Naive thymus-derived CD8-positive, alpha-beta T cell (primary cell): Measurements from ENCODE around the gene C2CD4B. TPM values are rescaled to one million over a fixed set of nuclear protein-coding genes. Genes with fewer than 3 reads are reported as not detected.
A peak's percentile ranks its signal among the peaks of the same experiment; 100 is the strongest.

Experiments
- ATAC-seq, 2 donors: fragments of 150-1000 bp; cut with Tn5 transposase in 1 of 2; sonication (Bioruptor Pico), chemical (Tn5 transposase) in 1 of 2; 1 replicate in 1 of 2; 2 replicates in 1 of 2; pipeline ENCODE4 v1.10.0; 2021; ENCODE audit warnings: mild to moderate bottlenecking in 2 of 2, moderate library complexity in 2 of 2
- POLR2A ChIA-PET: fragments of 350-600 bp; sonication (Branson Sonifier 250); formaldehyde crosslinking; loops from one replicate; lab custom pipeline; 2021; ENCODE audit warnings: antibody characterized with exemption; lab: Charles Lee
- DNase-seq, 10 donors: peaks; one replicate each; pipeline versions ENCODE4 v3.0.0 to v3.0.0-alpha.2; 2020 to 2022
- H3K27ac Mint-ChIP-seq, 10 donors: one replicate each; pipeline ENCODE4 v1.8.0; 2020 to 2022; ENCODE audit warnings: mild to moderate bottlenecking in 10 of 10, mixed read lengths in 10 of 10, moderate library complexity in 4 of 10, inconsistent platforms in 1 of 10
- H3K27me3 Mint-ChIP-seq, 5 donors: one replicate each; pipeline ENCODE4 v1.8.0; 2021 to 2022; ENCODE audit warnings: mixed read lengths in 5 of 5
- H3K36me3 Mint-ChIP-seq, 3 donors: one replicate each; pipeline ENCODE4 v1.8.0; 2020 to 2022; ENCODE audit warnings: mixed read lengths in 3 of 3, mild to moderate bottlenecking in 2 of 3, inconsistent platforms in 1 of 3
- H3K4me1 Mint-ChIP-seq, 4 donors: one replicate each; pipeline ENCODE4 v1.8.0; 2021 to 2022; ENCODE audit warnings: mixed read lengths in 4 of 4
- H3K4me3 Mint-ChIP-seq, 10 donors: one replicate each; pipeline ENCODE4 v1.8.0; 2020 to 2022; ENCODE audit warnings: mild to moderate bottlenecking in 10 of 10, mixed read lengths in 10 of 10, moderate library complexity in 6 of 10, inconsistent platforms in 1 of 10
- H3K9me3 Mint-ChIP-seq, 9 donors: one replicate each; pipeline ENCODE4 v1.8.0; 2020 to 2022; ENCODE audit warnings: mixed read lengths in 9 of 9, mild to moderate bottlenecking in 3 of 9, inconsistent platforms in 1 of 9, moderate library complexity in 1 of 9
- polyA plus RNA-seq, 3 donors: library from polyadenylated mRNA; unstranded; fragments of 300-500 nt; fragmentation: Illumina TruSeq; gene quantifications; one replicate each; pipeline ENCODE4 v1.2.3, GENCODE V29; 2021
- total RNA-seq, 8 experiments: library from RNA in 2 of 8; stranded (reverse) in 2 of 8; gene quantifications; one replicate each; pipeline ENCODE4 v1.2.3 and lab custom pipeline; 2021 to 2026

The C2CD4B gene, protein sequence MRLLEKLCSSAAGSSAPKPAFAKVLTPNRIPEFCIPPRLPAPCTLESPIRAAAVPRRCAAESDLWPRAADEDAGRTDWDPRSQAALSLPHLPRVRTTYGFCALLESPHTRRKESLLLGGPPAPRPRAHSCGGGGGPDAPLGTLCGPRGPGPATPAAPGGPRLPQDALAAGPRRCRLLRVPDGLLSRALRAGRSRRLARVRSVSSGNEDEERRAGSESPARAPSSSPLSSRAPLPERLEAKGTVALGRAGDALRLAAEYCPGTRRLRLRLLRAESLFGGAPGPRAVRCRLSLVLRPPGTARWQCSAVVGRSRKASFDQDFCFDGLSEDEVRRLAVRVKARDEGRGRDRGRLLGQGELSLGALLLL
- total RNA-seq (not detected), polyA plus RNA-seq (not detected), total RNA-seq (lab: John Stamatoyannopoulos, UW) (0 to 0.09 (median 0) reads per million in 6 experiments)

DNA sequence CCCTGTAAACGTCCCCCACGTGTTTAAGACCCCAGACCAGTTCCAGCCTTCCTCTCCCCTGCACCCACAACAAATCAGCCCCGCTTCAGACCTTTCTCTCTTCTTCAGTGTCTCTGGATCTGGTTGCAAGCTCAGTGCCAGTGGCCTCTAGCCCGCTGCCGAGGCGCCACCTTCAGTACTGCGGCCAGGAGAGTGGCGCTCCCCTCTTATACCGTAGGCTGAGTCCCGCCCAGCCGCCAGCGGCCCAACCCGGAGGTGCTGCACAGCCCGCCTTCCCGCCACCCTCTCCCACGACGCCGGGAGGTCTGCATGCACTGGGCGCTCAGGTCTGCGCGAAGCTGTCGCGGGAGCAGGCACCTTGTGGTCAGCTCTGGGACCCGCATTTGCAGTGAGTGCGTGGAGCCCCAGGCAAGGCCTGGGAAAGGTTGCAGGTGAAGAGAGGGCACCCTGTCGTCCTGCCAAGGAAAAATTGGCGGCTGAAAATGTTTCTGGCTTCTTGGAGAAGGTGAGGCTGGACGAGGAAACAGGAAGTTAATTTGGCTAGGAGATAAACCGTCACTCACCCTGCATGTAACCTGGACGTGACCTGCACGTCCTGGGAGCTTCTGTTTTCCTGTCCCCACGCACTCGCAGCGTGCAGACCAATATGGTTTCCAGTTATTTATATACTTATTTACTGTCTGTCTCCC, at the start of gene C2CD4B:
Gene C2CD4B (minus strand): TSS at position 182 of the 689 bp plus-strand sequence. CDS start 301 bp downstream, outside the sequence.
- Mint-ChIP-seq H3K4me1 (peaks cover 2 to 17% (median 17%) of the 10 kb centered on the region in 4 donors), H3K9me3 (no peaks in the 10 kb centered on the region), H3K4me3 (peak within 1 kb of the TSS; percentile 36 to 74 (median 60)), H3K36me3 (no peaks in the 10 kb centered on the region), H3K27me3 (peaks cover 37 to 77% (median 60%) of the 10 kb centered on the region in 5 donors), H3K27ac (peak within 1 kb of the TSS in 1 of 10 donors; percentile 24)
- no peak for DNase-seq
- POLR2A ChIA-PET = no interaction called here
- ATAC-seq = no peak

DNA sequence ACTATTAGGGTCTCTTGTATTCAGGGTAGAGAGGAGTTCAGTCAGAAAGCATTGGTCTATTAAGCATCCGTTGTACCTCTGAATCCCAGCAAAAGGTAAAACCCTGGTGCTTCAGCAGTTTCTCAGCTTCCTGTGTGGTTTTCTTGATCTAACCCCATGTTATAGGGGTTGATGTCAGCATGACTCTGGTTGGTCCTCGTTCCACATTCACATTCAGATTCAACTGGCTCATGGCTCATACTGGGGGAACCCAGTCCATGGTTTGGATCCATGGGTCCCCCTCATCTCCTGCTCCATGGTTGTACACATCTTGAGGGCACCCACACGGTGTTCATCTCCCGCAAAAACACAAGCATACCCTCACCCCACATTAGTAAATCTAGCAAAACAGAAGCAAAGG, 47.7 kb upstream of the C2CD4B start:
- H3K36me3 Mint-ChIP-seq = peaks cover 0 to 17% (median 13%) of the 10 kb centered on the region in 3 donors
- H3K27me3 Mint-ChIP-seq = peaks cover 7 to 32% (median 10%) of the 10 kb centered on the region in 5 donors
- H3K4me1 Mint-ChIP-seq = peaks cover 6 to 9% (median 7%) of the 10 kb centered on the region in 4 donors
- no peak overlapping the region for H3K4me3 Mint-ChIP-seq
- POLR2A ChIA-PET = no interaction called here
- H3K9me3 Mint-ChIP-seq = peaks cover 0 to 35% (median 16%) of the 10 kb centered on the region in 9 donors
- H3K27ac Mint-ChIP-seq = no peak overlapping the region
- peak; percentile 33 to 77 for ATAC-seq
- peak in 4 of 10 donors; percentile 4 to 56 (median 20) for DNase-seq

DNA sequence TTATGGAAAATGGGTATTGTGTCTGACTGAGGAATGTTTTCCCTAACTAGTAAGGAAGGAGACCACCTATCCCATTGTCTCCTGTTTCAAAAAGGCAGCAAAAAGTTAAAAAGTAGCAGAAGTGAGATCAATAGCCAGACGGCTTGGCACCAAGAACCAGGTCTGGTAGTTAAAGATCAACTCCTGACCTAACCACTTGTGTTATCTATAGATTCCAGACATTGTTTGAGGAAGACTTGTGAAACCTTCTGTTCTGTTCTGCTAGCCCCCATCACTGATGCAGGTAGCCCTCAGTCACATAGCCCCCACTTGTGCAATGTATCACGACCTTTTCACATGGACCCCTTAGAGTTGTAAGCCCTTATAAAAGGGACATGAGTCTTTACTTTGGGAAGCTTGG, 46.3 kb upstream of the C2CD4B start:
- Mint-ChIP-seq H3K27ac (no peak overlapping the region), H3K4me1 (peaks cover 6 to 9% (median 7%) of the 10 kb centered on the region in 4 donors), H3K4me3 (no peak overlapping the region), H3K9me3 (peaks cover 0 to 21% (median 8%) of the 10 kb centered on the region in 9 donors), H3K27me3 (peaks cover 6 to 34% (median 13%) of the 10 kb centered on the region in 5 donors), H3K36me3 (peaks cover 0 to 6% (median 5%) of the 10 kb centered on the region in 3 donors)
- DNase-seq (no peak), ATAC-seq (no peak)
- POLR2A ChIA-PET = no interaction called here

DNA sequence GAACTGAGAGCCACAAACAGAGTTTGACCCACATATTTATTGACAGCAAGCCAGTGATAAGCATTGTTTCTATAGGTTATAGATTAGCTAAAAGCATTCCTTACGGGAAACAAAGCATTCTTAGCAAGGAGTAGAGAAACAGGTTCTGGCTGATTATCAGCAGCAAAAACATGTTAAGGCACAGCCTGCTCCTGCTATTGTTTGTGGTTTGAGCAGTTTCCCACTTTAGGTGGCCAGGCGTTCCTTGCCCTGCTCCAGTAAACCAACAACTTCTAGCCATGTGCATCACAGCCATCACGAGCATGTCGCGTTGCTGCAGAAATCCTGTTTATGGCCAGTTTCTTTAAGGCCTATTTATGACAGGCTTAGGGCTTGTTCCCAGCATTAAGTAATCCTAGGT, 44.7 kb upstream of the C2CD4B start:
- peaks cover 5 to 41% (median 15%) of the 10 kb centered on the region in 5 donors for H3K27me3 Mint-ChIP-seq
- ATAC-seq = no peak
- DNase-seq = no peak
- H3K4me1 Mint-ChIP-seq = peaks cover 6 to 9% (median 7%) of the 10 kb centered on the region in 4 donors
- no peak overlapping the region for H3K27ac Mint-ChIP-seq
- peaks cover 0 to 13% (median 0%) of the 10 kb centered on the region in 9 donors for H3K9me3 Mint-ChIP-seq
- peaks cover 0 to 6% (median 0%) of the 10 kb centered on the region in 3 donors for H3K36me3 Mint-ChIP-seq
- POLR2A ChIA-PET = no interaction called here
- H3K4me3 Mint-ChIP-seq = no peak overlapping the region

DNA sequence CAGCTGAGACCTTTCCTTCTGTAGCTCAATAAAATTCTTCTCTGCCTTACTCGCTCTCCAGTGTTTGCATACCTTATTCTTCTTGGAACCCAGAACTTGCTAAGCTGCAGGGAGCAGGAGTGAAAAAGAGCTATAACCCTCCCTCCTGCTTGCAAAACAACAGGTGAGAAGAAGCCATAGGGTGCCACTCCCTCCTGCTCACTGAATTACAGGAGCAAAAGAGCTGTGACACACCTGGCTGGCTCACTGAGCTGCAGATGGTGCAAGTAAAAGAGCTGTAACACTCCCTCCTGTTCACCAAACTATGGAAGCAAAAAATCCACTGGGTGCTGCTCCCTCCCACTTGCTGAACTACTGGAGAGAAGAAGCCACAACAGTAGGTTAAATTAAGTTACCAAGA, 44.2 kb upstream of the C2CD4B start:
- DNase-seq = no peak
- ATAC-seq = no peak
- Mint-ChIP-seq H3K4me3 (no peak overlapping the region), H3K27ac (peak overlapping the region in 1 of 10 donors; percentile 17), H3K9me3 (peaks cover 0 to 13% (median 0%) of the 10 kb centered on the region in 9 donors), H3K27me3 (peaks cover 5 to 41% (median 16%) of the 10 kb centered on the region in 5 donors), H3K4me1 (peaks cover 6 to 9% (median 7%) of the 10 kb centered on the region in 4 donors), H3K36me3 (peaks cover 0 to 6% (median 0%) of the 10 kb centered on the region in 3 donors)
- POLR2A ChIA-PET = no interaction called here

DNA sequence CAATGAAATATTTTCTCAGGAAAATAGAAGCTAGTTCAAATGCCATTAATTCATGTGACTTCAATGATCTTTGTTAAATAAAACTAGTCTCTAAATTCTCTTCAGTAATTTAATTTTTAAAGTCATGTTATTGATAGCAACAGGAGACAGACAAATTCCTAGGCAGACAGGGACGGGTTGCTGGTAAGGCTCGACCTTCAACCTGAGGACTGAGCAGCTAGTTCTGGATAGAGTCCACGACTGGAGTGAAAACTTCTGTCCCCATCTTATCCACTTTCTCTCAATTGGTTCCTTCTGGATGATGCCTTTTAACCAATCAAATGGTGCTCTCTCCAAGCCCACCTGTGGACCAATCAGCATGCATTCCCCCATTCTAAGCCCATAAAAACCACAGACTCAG, 43.8 kb upstream of the C2CD4B start:
- H3K27me3 Mint-ChIP-seq = peaks cover 6 to 41% (median 16%) of the 10 kb centered on the region in 5 donors
- POLR2A ChIA-PET = no interaction called here
- H3K27ac Mint-ChIP-seq = peak overlapping the region in 1 of 10 donors; percentile 52
- H3K4me1 Mint-ChIP-seq = peaks cover 6 to 9% (median 7%) of the 10 kb centered on the region in 4 donors
- H3K4me3 Mint-ChIP-seq = no peak overlapping the region
- H3K9me3 Mint-ChIP-seq = peaks cover 0 to 13% (median 0%) of the 10 kb centered on the region in 9 donors
- ATAC-seq (no peak), DNase-seq (no peak)
- peaks cover 0 to 6% (median 0%) of the 10 kb centered on the region in 3 donors for H3K36me3 Mint-ChIP-seq

DNA sequence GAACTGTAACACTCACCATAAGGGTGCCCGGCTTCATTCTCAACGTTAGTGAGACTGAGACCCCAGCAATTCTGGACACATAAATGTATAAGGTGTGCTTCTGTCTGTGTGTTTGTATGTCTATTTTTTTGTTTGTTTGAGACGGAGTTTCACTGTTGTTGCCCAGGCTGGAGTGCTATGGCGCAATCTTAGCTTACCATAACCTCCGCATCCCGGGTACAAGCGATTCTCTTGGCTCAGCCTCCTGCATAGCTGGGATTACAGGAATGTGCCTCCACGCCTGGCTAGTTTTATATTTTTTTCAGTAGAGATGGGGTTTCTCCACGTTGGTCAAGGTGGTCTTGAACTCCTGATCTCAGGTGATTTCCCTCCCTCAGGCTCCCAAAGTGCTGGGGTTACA, 43.3 kb upstream of the C2CD4B start:
- POLR2A ChIA-PET = no interaction called here
- Mint-ChIP-seq H3K36me3 (peaks cover 0 to 6% (median 0%) of the 10 kb centered on the region in 3 donors), H3K9me3 (peaks cover 0 to 13% (median 0%) of the 10 kb centered on the region in 9 donors), H3K27ac (no peak overlapping the region), H3K27me3 (peaks cover 7 to 41% (median 16%) of the 10 kb centered on the region in 5 donors), H3K4me3 (no peak overlapping the region), H3K4me1 (peaks cover 6 to 9% (median 7%) of the 10 kb centered on the region in 4 donors)
- DNase-seq (no peak), ATAC-seq (no peak)

DNA sequence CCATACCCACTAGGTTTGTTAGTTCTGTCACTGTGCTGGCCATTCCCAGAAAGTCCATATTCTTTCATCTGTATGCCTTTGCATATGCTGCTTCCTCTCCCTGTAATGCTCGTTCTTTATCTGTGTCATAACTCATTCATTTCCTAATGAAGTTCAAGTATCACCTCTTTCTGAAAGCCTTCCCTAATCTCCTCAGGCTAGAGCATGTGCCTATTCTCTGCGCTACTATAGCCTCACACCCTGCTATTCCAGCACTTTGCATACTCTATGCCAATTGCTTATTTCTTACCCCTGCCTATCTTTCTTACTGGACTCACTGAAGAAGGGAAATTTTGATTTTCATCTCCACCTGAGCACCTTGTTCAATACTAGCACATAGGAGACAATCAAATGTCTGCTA, 25.6 kb upstream of the C2CD4B start:
- Mint-ChIP-seq H3K4me3 (no peak overlapping the region), H3K9me3 (no peaks in the 10 kb centered on the region), H3K27me3 (peaks cover 12 to 44% (median 22%) of the 10 kb centered on the region in 5 donors), H3K27ac (no peak overlapping the region), H3K4me1 (no peaks in the 10 kb centered on the region), H3K36me3 (no peaks in the 10 kb centered on the region)
- POLR2A ChIA-PET = no interaction called here
- ATAC-seq = no peak
- DNase-seq = no peak

DNA sequence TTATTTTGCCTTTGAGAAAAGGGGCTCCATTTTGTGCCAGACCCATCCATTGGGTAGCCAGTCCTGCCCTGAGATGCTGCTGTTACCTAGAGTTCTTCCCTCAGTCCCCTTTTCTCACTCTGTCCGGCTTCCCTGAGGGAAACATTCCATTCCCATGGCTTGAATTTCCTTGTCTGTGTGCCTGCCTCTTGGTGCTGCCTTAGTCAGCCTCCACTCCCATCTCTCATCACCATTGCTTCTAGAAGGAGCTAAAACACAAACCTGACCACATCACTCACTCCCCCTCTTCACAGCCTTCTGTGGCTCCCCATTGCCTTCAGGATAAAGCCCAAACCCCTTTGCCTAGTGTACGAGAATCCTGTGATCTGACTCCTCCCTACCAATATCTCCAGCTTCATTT, 25.2 kb upstream of the C2CD4B start:
- POLR2A ChIA-PET = no interaction called here
- H3K27me3 Mint-ChIP-seq = peaks cover 12 to 42% (median 22%) of the 10 kb centered on the region in 5 donors
- H3K4me3 Mint-ChIP-seq = no peak overlapping the region
- no peaks in the 10 kb centered on the region for H3K4me1 Mint-ChIP-seq
- peak overlapping the region in 1 of 10 donors; percentile 69 for H3K27ac Mint-ChIP-seq
- ATAC-seq (no peak), DNase-seq (no peak)
- no peaks in the 10 kb centered on the region for H3K36me3 Mint-ChIP-seq
- no peaks in the 10 kb centered on the region for H3K9me3 Mint-ChIP-seq

DNA sequence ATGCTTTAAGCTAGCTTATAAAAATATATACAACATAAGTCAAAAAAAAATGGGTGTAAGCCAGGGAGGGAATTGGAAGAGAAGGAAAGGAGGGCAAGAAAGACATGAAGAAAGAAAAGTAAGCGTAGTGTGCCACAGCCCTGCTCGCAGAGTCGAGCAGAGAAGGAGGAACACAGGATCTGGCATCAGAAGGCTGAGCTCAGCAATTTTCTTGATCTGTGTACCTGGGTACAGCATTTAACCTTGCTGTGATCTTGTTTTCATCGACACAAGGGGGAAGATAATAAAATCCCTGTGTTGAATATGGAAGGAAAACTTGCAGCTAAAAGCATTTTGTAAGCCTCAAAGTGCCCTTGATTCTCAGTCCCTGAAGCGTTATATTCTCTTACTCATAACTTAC, 23.7 kb upstream of the C2CD4B start:
- POLR2A ChIA-PET = no interaction called here
- Mint-ChIP-seq H3K27me3 (peaks cover 9 to 35% (median 20%) of the 10 kb centered on the region in 5 donors), H3K4me3 (no peak overlapping the region), H3K4me1 (no peaks in the 10 kb centered on the region), H3K27ac (no peak overlapping the region), H3K36me3 (no peaks in the 10 kb centered on the region), H3K9me3 (no peaks in the 10 kb centered on the region)
- ATAC-seq (no peak), DNase-seq (no peak)

DNA sequence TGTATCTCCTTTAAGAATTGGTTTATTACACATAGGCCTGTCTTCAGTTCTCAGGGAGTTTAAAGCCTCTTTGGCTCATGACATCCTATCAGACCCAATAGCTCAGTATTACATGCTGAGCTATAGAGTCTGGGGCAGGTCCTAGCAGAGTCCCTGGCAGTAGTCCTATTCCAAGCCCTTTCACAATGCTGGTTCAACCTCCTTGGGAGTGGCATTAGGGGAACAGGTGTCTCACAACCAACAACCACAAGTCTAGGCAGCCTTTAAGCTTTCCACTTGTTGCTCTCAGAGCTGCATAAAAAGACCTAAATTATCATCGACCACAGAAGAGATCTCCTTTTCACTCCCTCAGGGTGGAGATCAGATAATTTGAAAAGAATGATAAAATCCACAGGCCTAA, 22.8 kb upstream of the C2CD4B start:
- no peaks in the 10 kb centered on the region for H3K9me3 Mint-ChIP-seq
- no peak for DNase-seq
- no peak overlapping the region for H3K4me3 Mint-ChIP-seq
- POLR2A ChIA-PET = no interaction called here
- H3K4me1 Mint-ChIP-seq = no peaks in the 10 kb centered on the region
- H3K27me3 Mint-ChIP-seq = peaks cover 9 to 27% (median 20%) of the 10 kb centered on the region in 5 donors
- no peak overlapping the region for H3K27ac Mint-ChIP-seq
- no peak for ATAC-seq
- no peaks in the 10 kb centered on the region for H3K36me3 Mint-ChIP-seq

DNA sequence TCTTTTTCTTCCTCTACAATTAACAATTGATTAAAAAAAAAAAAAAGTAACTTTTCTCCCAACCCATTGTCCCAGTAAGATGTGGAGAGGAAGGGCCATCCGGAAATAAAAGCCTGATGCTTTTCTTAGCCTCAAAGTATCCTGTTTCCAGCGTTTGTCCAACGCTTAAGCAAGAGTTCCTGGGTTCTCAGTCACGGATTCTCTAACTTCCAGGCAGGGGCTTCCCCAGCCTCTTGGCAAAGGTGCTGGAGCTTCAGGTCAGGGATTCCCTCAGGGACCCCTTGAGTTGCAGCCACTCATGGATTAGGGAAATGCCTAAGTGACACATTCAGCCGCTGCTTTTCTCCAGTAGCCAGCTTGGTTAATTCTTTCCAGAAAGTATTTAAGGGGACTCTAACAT, 22.3 kb upstream of the C2CD4B start:
- no peaks in the 10 kb centered on the region for H3K36me3 Mint-ChIP-seq
- DNase-seq (no peak), ATAC-seq (no peak)
- H3K4me1 Mint-ChIP-seq = no peaks in the 10 kb centered on the region
- POLR2A ChIA-PET = no interaction called here
- no peak overlapping the region for H3K27ac Mint-ChIP-seq
- no peak overlapping the region for H3K4me3 Mint-ChIP-seq
- no peaks in the 10 kb centered on the region for H3K9me3 Mint-ChIP-seq
- peaks cover 9 to 22% (median 16%) of the 10 kb centered on the region in 5 donors for H3K27me3 Mint-ChIP-seq

DNA sequence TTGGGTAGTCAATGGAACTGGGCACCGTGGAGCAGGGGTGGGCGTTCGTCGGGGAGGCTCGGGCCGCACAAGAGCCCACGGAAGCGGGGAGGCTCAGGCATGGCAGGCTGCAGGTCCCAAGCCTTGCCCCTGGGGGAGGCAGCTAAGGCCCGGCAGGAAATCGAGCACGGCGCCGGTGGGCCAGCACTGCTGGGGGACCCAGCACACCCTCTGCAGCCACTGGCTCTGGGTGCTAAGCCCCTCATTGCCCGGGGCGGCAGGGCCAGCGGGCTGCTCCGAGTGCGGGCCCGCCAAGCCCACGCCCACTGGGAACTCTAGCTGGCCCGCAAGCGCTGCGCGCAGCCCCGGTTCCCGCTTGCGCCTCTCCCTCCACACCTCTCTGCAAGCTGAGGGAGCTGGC, 21.5 kb upstream of the C2CD4B start:
- no peak overlapping the region for H3K4me3 Mint-ChIP-seq

More for the DNA sequence above, 21.5 kb upstream of the C2CD4B start:
- no peak overlapping the region for H3K27ac Mint-ChIP-seq
- no peaks in the 10 kb centered on the region for H3K4me1 Mint-ChIP-seq
- POLR2A ChIA-PET = no interaction called here
- DNase-seq = no peak
- peaks cover 11 to 19% (median 14%) of the 10 kb centered on the region in 5 donors for H3K27me3 Mint-ChIP-seq
- H3K36me3 Mint-ChIP-seq = no peaks in the 10 kb centered on the region
- no peak for ATAC-seq
- H3K9me3 Mint-ChIP-seq = no peaks in the 10 kb centered on the region
